NCI-H2107 (cell line): Measurements from ENCODE around the gene IGF1.

Experiments used
- DNase-seq: peaks from one replicate; lab custom pipeline; 2025; lab: John Stamatoyannopoulos, UW

The IGF1 gene

GRCh38 chr12:102496591-102496990 is 16.2 kb upstream of the IGF1 start:
- no peak for DNase-seq

GRCh38 chr12:102487226-102487625 is 6.9 kb upstream of the IGF1 start:
- no peak for DNase-seq

DNA sequence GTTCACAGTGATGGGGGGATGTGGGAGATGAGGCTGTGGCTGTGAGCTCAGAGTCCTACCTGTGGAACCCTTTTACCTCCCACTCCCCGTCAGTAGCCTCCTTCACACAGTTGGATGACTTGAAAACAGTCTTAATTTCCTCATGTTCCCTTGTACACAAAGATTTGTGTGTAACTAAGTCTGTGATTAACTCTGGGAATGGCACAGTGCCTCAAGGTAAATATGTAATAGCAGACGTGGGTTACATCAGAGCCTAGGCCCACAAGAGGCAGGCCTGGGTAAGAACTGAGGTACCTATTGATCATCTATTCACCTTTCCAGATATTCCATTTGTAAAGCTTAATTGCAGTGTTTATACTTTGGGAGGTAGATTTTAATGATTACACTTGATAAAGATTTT is 5.8 kb upstream of the IGF1 start:
- no peak for DNase-seq

DNA sequence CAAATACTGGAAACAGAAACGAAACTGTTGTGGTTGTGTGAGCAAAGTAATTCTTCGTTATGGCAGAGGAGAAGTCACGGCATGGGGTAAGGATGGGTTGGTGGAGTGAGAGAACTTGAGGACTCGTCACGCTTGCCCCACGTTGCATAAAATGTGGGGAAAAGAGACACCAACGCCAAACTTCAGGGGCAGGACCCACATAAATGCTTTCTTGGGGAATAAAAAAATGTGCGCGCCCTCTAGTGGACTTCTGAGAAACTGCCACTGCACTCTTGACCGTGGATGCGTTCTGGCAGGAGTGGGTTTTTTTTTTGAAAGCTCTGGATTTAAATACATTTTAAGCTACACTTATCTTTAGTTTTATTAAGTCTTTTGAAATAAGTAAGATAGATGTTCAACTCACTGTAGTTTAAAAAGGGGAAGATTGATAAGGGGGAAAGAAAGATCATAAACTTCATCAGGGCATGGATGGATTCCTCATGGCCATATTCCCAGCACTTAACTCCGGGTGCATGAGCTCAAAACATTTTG is 4.1 kb upstream of the IGF1 start:
- DNase-seq = no peak

DNA sequence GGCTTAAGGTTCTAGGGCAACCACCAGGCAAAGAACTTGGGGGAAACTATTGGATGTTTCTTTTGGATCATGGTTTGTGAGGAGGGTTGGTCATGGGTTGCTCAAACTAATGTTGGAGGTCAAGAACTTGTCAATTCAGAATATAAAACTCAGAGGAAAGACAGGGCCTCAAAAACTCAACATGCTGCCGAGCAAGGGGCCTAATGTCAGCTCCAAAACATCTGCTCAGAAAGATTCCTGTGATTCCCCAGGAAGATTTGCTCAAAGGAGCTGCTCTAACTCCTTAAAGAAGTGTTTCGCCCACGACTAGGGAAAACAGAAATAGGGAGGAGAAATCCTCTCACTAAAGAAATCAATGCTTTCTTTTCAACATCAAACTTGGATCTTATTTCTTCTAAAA is 3.7 kb upstream of the IGF1 start:
- DNase-seq = no peak

DNA sequence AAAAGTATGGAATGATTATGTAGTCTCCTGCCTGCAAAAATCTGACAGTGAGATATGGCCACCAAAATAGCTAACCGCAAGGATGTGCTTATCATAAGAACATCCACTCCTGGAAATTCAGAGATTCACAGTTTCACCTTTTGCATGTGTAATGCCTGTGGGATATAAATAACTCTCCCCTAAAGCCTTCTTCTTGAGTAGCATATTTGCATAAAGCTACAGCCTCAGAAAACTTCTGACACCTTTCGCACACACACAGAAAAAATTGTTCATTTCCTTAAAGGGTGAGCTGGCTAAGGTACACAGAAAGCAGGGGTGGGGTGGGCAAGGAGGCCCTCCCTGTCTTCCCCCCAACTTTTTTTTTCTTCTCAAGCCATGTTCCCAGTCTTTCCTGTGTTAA is 3.1 kb upstream of the IGF1 start:
- no peak for DNase-seq

DNA sequence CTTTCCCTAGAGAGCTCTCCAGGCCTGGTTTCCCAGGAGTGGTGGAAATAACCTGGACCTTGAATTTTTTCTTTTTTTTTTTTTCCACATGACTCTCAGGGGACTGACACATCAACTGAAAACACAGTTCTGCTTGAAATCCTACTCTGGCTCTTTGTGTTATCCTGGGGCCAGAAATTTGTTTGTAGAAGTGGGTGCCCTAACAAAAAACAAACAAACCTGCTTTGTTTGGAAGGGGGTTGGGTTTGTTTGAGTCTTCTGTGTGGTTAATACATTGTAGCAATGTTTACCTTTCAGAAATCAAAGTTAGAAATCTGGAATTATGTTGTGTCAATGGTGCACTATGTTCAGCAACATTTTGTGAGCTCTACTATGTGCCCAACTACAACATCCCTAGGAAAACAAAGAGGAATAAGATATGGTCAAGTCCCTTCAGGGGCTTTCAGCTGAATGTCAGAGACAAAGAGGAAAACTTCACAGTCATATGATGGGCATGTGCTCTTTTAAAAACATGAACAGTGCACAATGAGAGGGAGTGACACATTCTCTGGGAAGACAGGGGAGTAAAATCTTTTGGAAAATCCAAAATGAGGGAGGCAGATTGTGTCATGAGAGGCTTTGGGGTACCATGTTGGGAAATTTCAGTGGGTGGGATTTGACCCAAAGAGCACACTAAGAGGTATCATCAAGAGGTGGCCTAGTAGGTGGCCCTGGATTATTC is 1.5 kb upstream of the IGF1 start:
- no peak for DNase-seq

- no peak for DNase-seq
These were observed 424 bp downstream of the IGF1 start for GRCh38 chr12:102479939-102480338.

- DNase-seq = no peak
These were observed 1.1 kb downstream of the IGF1 start for GRCh38 chr12:102479099-102479885.

DNA sequence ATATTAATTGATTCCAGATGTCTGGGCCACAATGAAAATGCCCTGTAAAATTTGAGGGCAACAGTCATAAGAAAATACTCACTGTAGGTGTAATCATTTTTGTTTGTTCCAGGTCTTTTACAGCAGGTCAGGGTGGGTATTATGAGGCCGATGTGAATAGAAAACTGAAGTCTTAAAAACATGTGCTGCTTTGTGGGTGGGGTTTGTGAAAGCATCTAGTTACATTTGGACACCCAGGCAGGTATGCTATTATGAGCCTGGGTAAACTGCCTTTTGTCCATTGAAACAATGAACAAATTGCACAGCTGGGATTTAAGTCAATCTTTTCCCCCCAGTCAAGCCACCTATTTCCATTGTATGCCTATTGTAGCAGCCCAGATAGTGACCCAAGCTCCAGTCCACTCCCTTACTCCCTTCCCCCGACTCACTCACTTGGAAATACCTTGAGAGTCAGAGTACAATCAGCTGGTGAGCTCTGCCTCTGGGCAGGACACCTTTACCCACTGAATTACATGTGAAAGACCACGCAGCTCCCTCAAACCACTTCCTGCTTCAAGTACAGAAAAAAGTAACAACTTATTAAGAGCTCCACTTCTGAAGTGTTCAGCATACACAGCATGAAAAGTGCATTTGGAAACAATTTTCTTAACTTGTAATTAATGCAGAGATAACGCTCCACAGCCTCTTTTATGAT is 1.8 kb downstream of the IGF1 start:
- DNase-seq = no peak

GRCh38 chr12:102475355-102475754 is 5.0 kb downstream of the IGF1 start:
- DNase-seq = no peak

- DNase-seq = no peak
These were observed 5.8 kb downstream of the IGF1 start for GRCh38 chr12:102474438-102475064.

DNA sequence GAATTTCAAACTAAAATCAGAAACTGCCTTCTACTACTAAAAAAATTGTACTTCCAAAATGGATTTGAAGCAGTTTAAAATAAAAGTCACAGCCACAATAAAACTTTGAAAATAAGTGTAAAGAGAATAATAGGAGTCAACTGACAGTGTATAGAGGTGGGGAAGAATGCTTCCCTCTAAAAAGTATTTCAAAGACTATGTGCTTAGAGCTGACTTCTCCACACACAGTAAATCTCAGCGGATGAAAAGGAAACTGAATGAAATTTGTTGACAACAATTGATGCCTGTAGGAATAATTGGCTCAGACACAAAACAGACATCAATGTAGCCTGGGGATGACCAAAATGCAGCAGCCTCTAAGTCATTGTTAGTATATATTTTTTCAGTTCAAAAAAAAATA is 7.9 kb downstream of the IGF1 start:
- no peak for DNase-seq

DNA sequence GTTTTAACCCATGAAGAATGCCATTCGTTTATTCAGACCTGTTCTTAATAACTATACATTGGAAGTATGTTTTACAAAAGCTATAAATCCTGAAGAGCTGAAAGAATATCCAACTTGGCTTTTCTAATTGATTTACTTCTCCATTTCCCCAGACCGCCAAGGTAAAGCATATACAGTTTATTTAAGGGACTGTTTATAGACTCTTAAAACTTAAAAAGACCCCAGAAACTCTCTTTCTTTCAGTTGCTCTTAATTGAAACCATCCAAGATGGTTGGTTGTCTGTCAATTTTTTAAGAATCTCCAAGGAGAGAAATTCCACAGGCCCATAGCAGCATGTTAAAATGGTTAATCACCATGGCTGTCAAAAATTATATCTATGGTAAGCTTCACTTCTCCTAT is 8.8 kb downstream of the IGF1 start:
- DNase-seq = no peak

- DNase-seq = no peak
These were observed 9.4 kb downstream of the IGF1 start for GRCh38 chr12:102470945-102471344.

GRCh38 chr12:102468261-102468915 is 12.0 kb downstream of the IGF1 start:
- no peak for DNase-seq

DNA sequence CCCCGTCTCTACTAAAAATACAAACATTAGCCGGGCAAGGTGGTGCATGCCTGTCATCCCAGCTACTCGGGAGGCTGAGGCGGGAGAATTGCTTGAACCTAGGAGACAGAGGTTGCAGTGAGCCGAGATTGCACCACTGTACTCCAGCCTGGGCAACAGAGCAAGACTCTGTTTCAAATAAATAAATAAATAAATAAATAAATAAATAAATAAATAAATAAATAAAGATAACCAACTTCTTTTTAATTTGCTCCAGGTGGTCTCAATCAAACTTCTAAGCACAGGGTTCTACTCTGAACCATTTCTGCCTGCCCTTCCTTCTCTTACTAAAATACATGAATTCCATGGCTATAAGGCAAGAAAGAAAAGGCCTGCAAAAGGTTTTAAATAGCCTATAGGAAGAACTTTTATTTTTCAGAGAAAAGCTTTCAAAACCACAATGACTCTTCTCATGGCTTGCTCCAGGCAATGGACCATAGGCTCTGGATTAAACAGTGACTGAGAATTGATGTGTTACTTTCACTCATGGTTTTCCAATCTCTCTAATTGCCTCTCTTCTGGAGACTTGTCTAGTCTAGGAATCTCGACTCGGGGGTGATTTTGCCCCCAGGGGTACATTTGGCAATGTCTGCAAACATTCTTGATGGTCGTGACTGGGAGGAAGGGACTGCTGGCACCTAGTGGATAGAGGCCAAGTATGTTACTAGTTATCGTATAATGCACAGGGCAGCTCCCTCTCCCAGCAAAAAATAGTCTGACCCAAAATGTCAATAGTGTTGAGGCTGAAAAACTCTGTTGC is 14.4 kb downstream of the IGF1 start:
- no peak for DNase-seq

- DNase-seq = no peak
These were observed 16.6 kb downstream of the IGF1 start for GRCh38 chr12:102463659-102464249.

- no peak for DNase-seq
These were observed 17.4 kb downstream of the IGF1 start for GRCh38 chr12:102462795-102463465.

GRCh38 chr12:102462386-102462785 is 18.0 kb downstream of the IGF1 start:
- DNase-seq = no peak
